ENCODE measurements around the gene SSR4. TPM values are rescaled to one million over a fixed set of nuclear protein-coding genes. Genes with fewer than 3 reads are reported as not detected.

The SSR4 gene
- total RNA-seq, 1 experiment from 2014 or later = 182 TPM

DNA sequence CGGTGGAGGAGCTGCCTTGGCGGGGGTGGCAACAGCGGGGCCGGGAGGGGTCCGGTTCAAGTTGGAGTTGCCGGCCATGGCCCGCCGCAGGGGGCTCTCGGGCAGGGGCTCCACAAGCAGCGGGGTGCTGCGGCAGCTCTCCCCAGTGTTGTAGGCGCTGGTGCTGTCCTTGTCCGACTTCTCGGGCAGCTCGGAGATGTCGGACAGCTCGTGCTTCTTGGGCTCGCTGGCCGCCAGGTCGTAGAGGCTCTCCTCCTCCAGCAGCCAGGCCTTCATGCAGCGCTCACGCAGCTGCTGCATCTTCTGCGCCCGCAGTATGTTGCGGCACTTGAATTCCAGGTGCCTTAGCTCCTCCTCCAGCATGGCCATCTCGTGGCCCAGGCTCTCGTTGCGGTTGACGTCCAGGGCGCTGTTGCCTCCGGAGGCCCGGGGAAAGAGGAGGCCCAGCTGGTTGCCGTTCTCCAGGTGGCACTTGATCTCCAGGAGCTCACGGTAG, 9.7 kb downstream of the SSR4 start:
- ChIA-PET RAD21 (ENCODE audit: low non-redundant PET in 1 of 2, low total read pairs in 2 of 2, uncharacterized antibody in 2 of 2, unreplicated experiment in 2 of 2) (no interaction called here), POLR2A (interaction anchor here (1.0 kb wide), 1 partner anchor 10 kb away, joined by 3 read pairs; the partner anchor contains the start of genes IDH3G and SSR4), CTCF (no interaction called here)
- no peaks in the 10 kb centered on the region for H4K20me1 ChIP-seq (ENCODE audit: insufficient read depth)
- no peaks in the 10 kb centered on the region for H3K9me3 ChIP-seq (ENCODE audit: control insufficient read depth in 1 of 2, insufficient read depth in 1 of 2, low read depth in 1 of 2, low read length in 2 of 2)
- no peaks in the 10 kb centered on the region for H3K4me1 ChIP-seq (ENCODE audit: control insufficient read depth in 1 of 2, insufficient read depth in 2 of 2, low read length in 2 of 2)
- TF ChIP-seq, protein P1, sequence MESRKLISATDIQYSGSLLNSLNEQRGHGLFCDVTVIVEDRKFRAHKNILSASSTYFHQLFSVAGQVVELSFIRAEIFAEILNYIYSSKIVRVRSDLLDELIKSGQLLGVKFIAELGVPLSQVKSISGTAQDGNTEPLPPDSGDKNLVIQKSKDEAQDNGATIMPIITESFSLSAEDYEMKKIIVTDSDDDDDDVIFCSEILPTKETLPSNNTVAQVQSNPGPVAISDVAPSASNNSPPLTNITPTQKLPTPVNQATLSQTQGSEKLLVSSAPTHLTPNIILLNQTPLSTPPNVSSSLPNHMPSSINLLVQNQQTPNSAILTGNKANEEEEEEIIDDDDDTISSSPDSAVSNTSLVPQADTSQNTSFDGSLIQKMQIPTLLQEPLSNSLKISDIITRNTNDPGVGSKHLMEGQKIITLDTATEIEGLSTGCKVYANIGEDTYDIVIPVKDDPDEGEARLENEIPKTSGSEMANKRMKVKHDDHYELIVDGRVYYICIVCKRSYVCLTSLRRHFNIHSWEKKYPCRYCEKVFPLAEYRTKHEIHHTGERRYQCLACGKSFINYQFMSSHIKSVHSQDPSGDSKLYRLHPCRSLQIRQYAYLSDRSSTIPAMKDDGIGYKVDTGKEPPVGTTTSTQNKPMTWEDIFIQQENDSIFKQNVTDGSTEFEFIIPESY (IDR thresholded peaks at IDR 0.05; ENCODE audit: extremely low read depth, insufficient replicate concordance, low read length) = no peak
- no peak for TF ChIP-seq ELF1 (IDR thresholded peaks at IDR 0.05; ENCODE audit: borderline replicate concordance, low read depth)
- TF ChIP-seq, protein P2, sequence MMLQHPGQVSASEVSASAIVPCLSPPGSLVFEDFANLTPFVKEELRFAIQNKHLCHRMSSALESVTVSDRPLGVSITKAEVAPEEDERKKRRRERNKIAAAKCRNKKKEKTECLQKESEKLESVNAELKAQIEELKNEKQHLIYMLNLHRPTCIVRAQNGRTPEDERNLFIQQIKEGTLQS (IDR thresholded peaks at IDR 0.05) = no peak
- TF ChIP-seq RAD21 (IDR thresholded peaks at IDR 0.05; ENCODE audit: low read depth) = no peak
- TF ChIP-seq ZFX (IDR thresholded peaks at IDR 0.05) = no peak
- TF ChIP-seq ZNF274 (IDR thresholded peaks at IDR 0.05; ENCODE audit: low read depth, low read length) = no peak
- TF ChIP-seq JUND (IDR thresholded peaks at IDR 0.05) = no peak
- no peak for TF ChIP-seq EZH2 (IDR thresholded peaks at IDR 0.05)
- TF ChIP-seq TCF7L2 (IDR thresholded peaks at IDR 0.05; ENCODE audit: borderline replicate concordance, extremely low read depth, insufficient read depth, insufficient read length) = no peak
- ATAC-seq = no peak
- no peak overlapping the region for H3K9ac ChIP-seq (ENCODE audit: low read length)
- H3K4me2 ChIP-seq (ENCODE audit: low read length) = no peak overlapping the region
- no TSS peak for BruUV-seq (replicated peaks)
- H3K27me3 ChIP-seq (ENCODE audit: insufficient read depth, low read length) = no peaks in the 10 kb centered on the region
- H3K36me3 ChIP-seq (ENCODE audit: control insufficient read depth in 1 of 2, insufficient read depth in 2 of 2, low read length in 2 of 2) = no peaks in the 10 kb centered on the region
- no peaks in the 10 kb centered on the region for H3K79me2 ChIP-seq (ENCODE audit: insufficient read depth, low read length)
- intact Hi-C loops (cut with micrococcal nuclease) = no loop called here
- no peak overlapping the region for H2AFZ ChIP-seq (ENCODE audit: low read depth, low read length, poor library complexity, severe bottlenecking)
- no peak overlapping the region for H3K27ac ChIP-seq (ENCODE audit: low read depth, low read length)
- no peak overlapping the region for H3K4me3 ChIP-seq (replicated peaks in 1 of 2; ENCODE audit: low read depth in 1 of 2, low read length in 2 of 2)
- H3K9me2 ChIP-seq (ENCODE audit: insufficient read depth) = no peaks in the 10 kb centered on the region
- DNase-seq (ENCODE audit: low read depth, low spot score) = no peak

Data from HCT116 (cell line).